Central memory CD4-positive, alpha-beta T cell (primary cell): ENCODE measurements around the gene INSIG1.

Experiments
- DNase-seq: peaks from one replicate; pipeline ENCODE4 v3.0.0; 2022

Gene INSIG1

GRCh38 chr7:155333346-155334234 is 35.9 kb downstream of the INSIG1 start:
- DNase-seq, result no peak

GRCh38 chr7:155336812-155337602 is 39.3 kb downstream of the INSIG1 start:
- DNase-seq, result no peak

- no peak for DNase-seq
Measured at GRCh38 chr7:155337946-155338631, 40.4 kb downstream of the INSIG1 start.

- DNase-seq, result peak; percentile 28
Measured at GRCh38 chr7:155338632-155339320, 41.1 kb downstream of the INSIG1 start.

- no peak for DNase-seq
Measured at GRCh38 chr7:155339474-155339873, 41.8 kb downstream of the INSIG1 start.

- DNase-seq, result no peak
Measured at GRCh38 chr7:155340071-155340531, 42.4 kb downstream of the INSIG1 start.

GRCh38 chr7:155340721-155341120 is 43.0 kb downstream of the INSIG1 start:
- DNase-seq, result no peak

- DNase-seq, result no peak
Measured at GRCh38 chr7:155341463-155341983, 43.8 kb downstream of the INSIG1 start.

GRCh38 chr7:155342313-155342712 is 44.6 kb downstream of the INSIG1 start:
- DNase-seq, result no peak

GRCh38 chr7:155343150-155343549 is 45.5 kb downstream of the INSIG1 start:
- DNase-seq, result no peak

- DNase-seq, result no peak
Measured at GRCh38 chr7:155343661-155344121, 46.0 kb downstream of the INSIG1 start.

- no peak for DNase-seq
Measured at GRCh38 chr7:155344270-155344617, 46.6 kb downstream of the INSIG1 start.

GRCh38 chr7:155344618-155345433 is 47.1 kb downstream of the INSIG1 start:
- peak; percentile 75 for DNase-seq

- DNase-seq, result no peak
Measured at GRCh38 chr7:155345490-155345889, 47.8 kb downstream of the INSIG1 start.

GRCh38 chr7:155346285-155346684 is 48.6 kb downstream of the INSIG1 start:
- no peak for DNase-seq

- DNase-seq, result no peak
Measured at GRCh38 chr7:155348806-155349205, 51.1 kb downstream of the INSIG1 start.

GRCh38 chr7:155349601-155350331 is 52.1 kb downstream of the INSIG1 start:
- no peak for DNase-seq

- no peak for DNase-seq
Measured at GRCh38 chr7:155351120-155351870, 53.6 kb downstream of the INSIG1 start.

GRCh38 chr7:155352076-155352752 is 54.5 kb downstream of the INSIG1 start:
- DNase-seq, result no peak
